Lower lobe of right lung (tissue), 2 donors: ENCODE data around the gene SNRNP200. TPM values are rescaled to one million over a fixed set of nuclear protein-coding genes. Genes with fewer than 3 reads are reported as not detected.

Experiments
- ATAC-seq, 2 donors: fragments of 200-7000 bp; cut with Tn5 transposase; one replicate each; pipeline ENCODE4 v1.9.1; 2020 to 2022; ENCODE audit warnings: mild to moderate bottlenecking in 2 of 2, moderate library complexity in 2 of 2
- DNase-seq: peaks from one replicate; pipeline ENCODE4 v3.0.0-alpha.2; 2020
- H3K27ac ChIP-seq: fragments of 200-600 bp; one replicate; pipeline ENCODE4 v1.8.0; 2022
- H3K27me3 ChIP-seq: fragments of 200-600 bp; one replicate; pipeline ENCODE4 v1.8.0; 2022; ENCODE audit warnings: low read depth
- H3K36me3 ChIP-seq: fragments of 200-600 bp; one replicate; pipeline ENCODE4 v1.8.0; 2022; ENCODE audit warnings: mild to moderate bottlenecking
- H3K4me1 ChIP-seq: fragments of 200-600 bp; one replicate; pipeline ENCODE4 v1.8.0; 2022
- H3K4me3 ChIP-seq: fragments of 200-600 bp; one replicate; pipeline ENCODE4 v1.8.0; 2022; ENCODE audit warnings: mild to moderate bottlenecking
- H3K9me3 ChIP-seq: fragments of 200-600 bp; one replicate; pipeline ENCODE4 v1.8.0; 2022
- CTCF ChIP-seq: fragments of 200-600 bp; IDR thresholded peaks from one replicate; pipeline ENCODE4 v1.8.0; 2022; ENCODE audit warnings: antibody characterized with exemption, mild to moderate bottlenecking
- intact Hi-C: fragments of 100-400 bp; cut with DNase I; formaldehyde crosslinking; loops from one replicate; pipeline ENCODE4 v1.11.0; 2022
- total RNA-seq: library from RNA; stranded (reverse); fragmentation: NEBNext Ultra II Directional; extraction: Animal tissue kit (Norgen Biotek cat#: 25700); gene quantifications from one replicate; pipeline ENCODE4 v1.2.1, GENCODE V29; 2021
- donor health status: DM: no; HTN: yes; CAD: no; lungs with severe emphysema.

The SNRNP200 gene
- total RNA-seq, 1 donor from 2014 or later: 95.3 TPM

GRCh38 chr2:96250188-96250587 is 55.2 kb downstream of the SNRNP200 start:
- Histone ChIP-seq H3K27ac (peak overlapping the region; percentile 6), H3K36me3 (peaks cover 46% of the 10 kb centered on the region), H3K9me3 (no peaks in the 10 kb centered on the region), H3K27me3 (no peaks in the 10 kb centered on the region), H3K4me3 (no peak overlapping the region), H3K4me1 (peaks cover 40% of the 10 kb centered on the region)
- TF ChIP-seq CTCF: no peak
- intact Hi-C loops: no loop called here
- ATAC-seq: no peak
- DNase-seq: no peak

GRCh38 chr2:96249654-96250053 is 55.7 kb downstream of the SNRNP200 start:
- peaks cover 35% of the 10 kb centered on the region for H3K4me1 ChIP-seq
- no peaks in the 10 kb centered on the region for H3K9me3 ChIP-seq
- H3K36me3 ChIP-seq: peaks cover 41% of the 10 kb centered on the region
- intact Hi-C loops: no loop called here
- no peak overlapping the region for H3K27ac ChIP-seq
- ATAC-seq (no peak), DNase-seq (no peak)
- no peak for TF ChIP-seq CTCF
- no peaks in the 10 kb centered on the region for H3K27me3 ChIP-seq
- H3K4me3 ChIP-seq: no peak overlapping the region

DNA sequence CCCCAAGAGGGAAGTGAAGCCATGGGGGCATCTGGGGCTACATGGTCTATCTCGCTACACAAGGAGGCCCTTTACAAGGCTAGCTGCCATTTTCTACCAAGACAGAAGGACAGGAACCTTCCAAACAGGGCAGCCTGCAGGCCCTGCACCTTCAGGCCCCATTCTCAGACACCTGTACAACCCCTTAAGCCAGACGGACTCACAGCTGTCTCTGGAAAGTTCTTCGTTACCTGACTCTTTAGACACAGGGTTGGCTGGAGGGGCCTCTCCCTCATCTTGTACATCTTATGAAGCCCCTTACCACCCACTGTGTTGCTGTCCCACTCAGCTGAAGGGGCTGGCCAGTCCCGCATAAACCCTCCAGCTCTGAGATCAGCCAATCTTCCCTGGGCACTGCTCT is 56.7 kb downstream of the SNRNP200 start:
- Histone ChIP-seq H3K27me3 (no peaks in the 10 kb centered on the region), H3K9me3 (no peaks in the 10 kb centered on the region), H3K27ac (no peak overlapping the region), H3K4me3 (no peak overlapping the region), H3K4me1 (peaks cover 24% of the 10 kb centered on the region), H3K36me3 (peaks cover 30% of the 10 kb centered on the region)
- no peak for TF ChIP-seq CTCF
- ATAC-seq: no peak
- intact Hi-C loops: no loop called here
- DNase-seq: no peak

GRCh38 chr2:96247896-96248295 is 57.5 kb downstream of the SNRNP200 start:
- intact Hi-C loops: no loop called here
- ATAC-seq (no peak), DNase-seq (no peak)
- H3K4me3 ChIP-seq: no peak overlapping the region
- no peaks in the 10 kb centered on the region for H3K9me3 ChIP-seq
- peaks cover 21% of the 10 kb centered on the region for H3K4me1 ChIP-seq
- H3K27me3 ChIP-seq: no peaks in the 10 kb centered on the region
- H3K27ac ChIP-seq: peak overlapping the region; percentile 10
- H3K36me3 ChIP-seq: peaks cover 23% of the 10 kb centered on the region
- no peak for TF ChIP-seq CTCF

- Histone ChIP-seq H3K4me1 (peaks cover 26% of the 10 kb centered on the region), H3K27ac (peak overlapping the region; percentile 10), H3K27me3 (no peaks in the 10 kb centered on the region), H3K4me3 (no peak overlapping the region), H3K36me3 (peaks cover 14% of the 10 kb centered on the region), H3K9me3 (no peaks in the 10 kb centered on the region)
- no peak for TF ChIP-seq CTCF
- intact Hi-C loops: no loop called here
- ATAC-seq (peak; percentile 38 to 42), DNase-seq (peak; percentile 58)
Observed at GRCh38 chr2:96247009-96247408, 58.3 kb downstream of the SNRNP200 start.
